OCI-LY7 (cell line): ENCODE measurements around the gene DLEC1. TPM values are rescaled to one million over a fixed set of nuclear protein-coding genes. Genes with fewer than 3 reads are reported as not detected.

Experiments
- BruUV-seq: library from RNA; stranded (reverse); fragments of 400-500 nt; replicated peaks from 2 replicates; lab custom pipeline; 2021; lab: Mats Ljungman, UMichigan
- CTCF ChIA-PET: fragments of 300-600 bp; sonication (Branson Sonifier 250); formaldehyde crosslinking; loops from one replicate; lab custom pipeline; 2022; ENCODE audit warnings: antibody characterized with exemption; ENCODE audit not compliant: unreplicated experiment; lab: Charles Lee
- POLR2A ChIA-PET: fragments of 300-600 bp; sonication (Branson Sonifier 250); formaldehyde crosslinking; loops from one replicate; lab custom pipeline; 2022; ENCODE audit warnings: antibody characterized with exemption; lab: Charles Lee
- DNase-seq: peaks from one replicate; pipeline ENCODE4 v3.0.0-alpha.2; 2015; ENCODE audit warnings: low spot score
- H2AFZ ChIP-seq: fragments of 200-600 bp; sonication (generic), shearing (Covaris generic); 2 replicates; pipeline ENCODE4 v1.6.1; 2014; ENCODE audit warnings: mild to moderate bottlenecking, antibody characterized with exemption, low read length, moderate library complexity
- H3K27ac ChIP-seq: fragments of 200-600 bp; sonication (generic); 2 replicates; pipeline ENCODE4 v1.5.1; 2014; ENCODE audit warnings: mixed run types, low read depth, mild to moderate bottlenecking, moderate library complexity, low read length, inconsistent platforms; ENCODE audit not compliant: poor library complexity, severe bottlenecking
- H3K36me3 ChIP-seq: fragments of 200-600 bp; sonication (generic); 2 replicates; pipeline ENCODE4 v1.6.1; 2014; ENCODE audit warnings: mild to moderate bottlenecking, antibody characterized with exemption, low read length, moderate library complexity, mixed read lengths; ENCODE audit not compliant: insufficient read depth
- H3K4me1 ChIP-seq: fragments of 200-600 bp; sonication (generic); 2 replicates; pipeline ENCODE4 v1.5.1; 2014; ENCODE audit warnings: mild to moderate bottlenecking, low read length; ENCODE audit not compliant: insufficient read depth, poor library complexity, severe bottlenecking
- H3K4me2 ChIP-seq: fragments of 200-600 bp; sonication (generic); 2 replicates; pipeline ENCODE4 v1.6.1; 2014; ENCODE audit warnings: mild to moderate bottlenecking, low read length
- H3K4me3 ChIP-seq: fragments of 200-600 bp; sonication (generic); 2 replicates; pipeline ENCODE4 v1.5.1; 2014; ENCODE audit warnings: mild to moderate bottlenecking, low read depth, low read length; ENCODE audit not compliant: poor library complexity, severe bottlenecking
- H3K79me2 ChIP-seq: fragments of 200-600 bp; sonication (generic); 2 replicates; pipeline ENCODE4 v1.6.1; 2016; ENCODE audit warnings: low read depth, mild to moderate bottlenecking, low read length, moderate library complexity, mixed read lengths; ENCODE audit not compliant: insufficient read depth
- H3K9me2 ChIP-seq: fragments of 200-600 bp; sonication (generic); 2 replicates; pipeline ENCODE4 v1.6.1; 2016; ENCODE audit warnings: mild to moderate bottlenecking, low read length, mixed read lengths; ENCODE audit not compliant: insufficient read depth
- H3K9me3 ChIP-seq: fragments of 200-600 bp; sonication (generic); 2 replicates; pipeline ENCODE4 v1.6.1; 2014; ENCODE audit warnings: mild to moderate bottlenecking, mixed run types, low read length, mixed read lengths
- H4K20me1 ChIP-seq: fragments of 200-600 bp; sonication (generic); 2 replicates; pipeline ENCODE4 v1.6.1; 2014; ENCODE audit warnings: mild to moderate bottlenecking, antibody characterized with exemption, low read length, moderate library complexity, mixed read lengths; ENCODE audit not compliant: insufficient read depth
- CTCF ChIP-seq: fragments of 200-600 bp; sonication (generic); conservative IDR thresholded peaks from 2 replicates; pipeline ENCODE4 v1.5.1; 2014; ENCODE audit warnings: mild to moderate bottlenecking, antibody characterized with exemption, low read length, moderate library complexity, mixed read lengths
- EZH2phosphoT487 ChIP-seq: fragments of 200-600 bp; sonication (generic); IDR thresholded peaks from 2 replicates; pipeline ENCODE4 v1.6.1; 2018; ENCODE audit warnings: low read depth, borderline replicate concordance, mild to moderate bottlenecking, mixed run types, antibody characterized with exemption, low read length, moderate library complexity, mixed read lengths
- intact Hi-C: fragments of 100-400 bp; cut with micrococcal nuclease; formaldehyde crosslinking; loops from one replicate; pipeline ENCODE4 v1.10.0; 2022; ENCODE audit not compliant: unreplicated experiment
- total RNA-seq, 2 experiments: library from RNA; depleted of rRNA in 1 of 2; stranded (reverse); fragments of >200 nt in 1 of 2; shearing (Covaris generic) in 1 of 2; gene quantifications; 2 replicates each; pipeline ENCODE4 v1.2.3, GENCODE V29; 2014 to 2022

DLEC1 gene
- total RNA-seq, 2 experiments from 2014 or later: 0.13 TPM; not detected in 1

- intact Hi-C loops: no loop called here
- H3K9me2 ChIP-seq: no peaks in the 10 kb centered on the region
- H3K4me3 ChIP-seq: no peak overlapping the region
- H3K9me3 ChIP-seq: no peaks in the 10 kb centered on the region
- H3K4me1 ChIP-seq: no peaks in the 10 kb centered on the region
- H3K27ac ChIP-seq: no peak overlapping the region
- TF ChIP-seq EZH2phosphoT487 (no peak), CTCF (no peak)
- ChIA-PET POLR2A (no interaction called here), CTCF (no interaction called here)
- no peak overlapping the region for H2AFZ ChIP-seq
- H3K79me2 ChIP-seq: no peaks in the 10 kb centered on the region
- peaks cover 17% of the 10 kb centered on the region for H3K36me3 ChIP-seq
- no TSS peak for BruUV-seq
- no peak for DNase-seq
- no peak overlapping the region for H3K4me2 ChIP-seq
- H4K20me1 ChIP-seq: no peaks in the 10 kb centered on the region
Observed at GRCh38 chr3:38007754-38008090, 31.3 kb upstream of the DLEC1 start.

GRCh38 chr3:38008191-38008701, 30.8 kb upstream of the DLEC1 start:
- intact Hi-C loops: no loop called here
- ChIA-PET POLR2A (no interaction called here), CTCF (no interaction called here)
- no peak for TF ChIP-seq CTCF
- no peak for TF ChIP-seq EZH2phosphoT487
- Histone ChIP-seq H3K79me2 (no peaks in the 10 kb centered on the region), H2AFZ (no peak overlapping the region), H3K4me1 (no peaks in the 10 kb centered on the region), H3K36me3 (peaks cover 12% of the 10 kb centered on the region), H3K9me3 (no peaks in the 10 kb centered on the region), H3K9me2 (no peaks in the 10 kb centered on the region), H3K27ac (no peak overlapping the region), H3K4me2 (no peak overlapping the region), H3K4me3 (no peak overlapping the region), H4K20me1 (no peaks in the 10 kb centered on the region)
- no TSS peak for BruUV-seq
- DNase-seq: no peak

- intact Hi-C loops: no loop called here
- H3K9me2 ChIP-seq: no peaks in the 10 kb centered on the region
- CTCF ChIA-PET: no interaction called here
- TF ChIP-seq CTCF (no peak), EZH2phosphoT487 (no peak)
- DNase-seq: no peak
- H3K36me3 ChIP-seq: peaks cover 7% of the 10 kb centered on the region
- no peaks in the 10 kb centered on the region for H4K20me1 ChIP-seq
- BruUV-seq: no TSS peak
- H3K9me3 ChIP-seq: no peaks in the 10 kb centered on the region
- no peak overlapping the region for H3K4me3 ChIP-seq
- POLR2A ChIA-PET: no interaction called here
- H3K4me2 ChIP-seq: no peak overlapping the region
- H2AFZ ChIP-seq: no peak overlapping the region
- H3K4me1 ChIP-seq: no peaks in the 10 kb centered on the region
- H3K79me2 ChIP-seq: no peaks in the 10 kb centered on the region
- H3K27ac ChIP-seq: no peak overlapping the region
Observed at GRCh38 chr3:38008971-38009580, 29.9 kb upstream of the DLEC1 start.
